Heart left ventricle (tissue), 16 donors: Measurements from ENCODE around the gene SALL1. TPM values are rescaled to one million over a fixed set of nuclear protein-coding genes. Genes with fewer than 3 reads are reported as not detected.

Experiments used
- ATAC-seq, 4 donors: fragments of 200-7000 bp; cut with Tn5 transposase; one replicate each; pipeline ENCODE4 v1.9.1; 2020 to 2022; ENCODE audit warnings: moderate library complexity in 4 of 4, mild to moderate bottlenecking in 3 of 4, moderate number of reproducible peaks in 1 of 4
- DNase-seq, 5 donors: peaks; one replicate each; pipeline ENCODE4 v3.0.0-alpha.2; 2020
- H3K27ac ChIP-seq, 12 donors: fragments of 200-600 bp; sonication (generic) in 4 of 12; one replicate each; pipeline versions ENCODE4 v1.5.0 to v1.8.0; 2016 to 2022; ENCODE audit warnings: mild to moderate bottlenecking in 2 of 12
- H3K27me3 ChIP-seq, 9 donors: fragments of 200-600 bp; sonication (generic) in 2 of 9; one replicate each; pipeline versions ENCODE4 v1.5.1 to v1.8.0; 2016 to 2022; ENCODE audit warnings: mild to moderate bottlenecking in 3 of 9
- H3K36me3 ChIP-seq, 9 donors: fragments of 200-600 bp; sonication (generic) in 2 of 9; one replicate each; pipeline versions ENCODE4 v1.5.0 to v1.8.0; 2018 to 2022; ENCODE audit warnings: mild to moderate bottlenecking in 2 of 9
- H3K4me1 ChIP-seq, 12 donors: fragments of 200-600 bp; sonication (generic) in 4 of 12; one replicate each; pipeline versions ENCODE4 v1.5.0 to v1.8.0; 2016 to 2022; ENCODE audit warnings: mild to moderate bottlenecking in 3 of 12
- H3K4me3 ChIP-seq, 12 donors: fragments of 200-600 bp; sonication (generic) in 4 of 12; one replicate each; pipeline versions ENCODE4 v1.5.0 to v1.8.0; 2017 to 2022; ENCODE audit warnings: mild to moderate bottlenecking in 9 of 12, moderate library complexity in 4 of 12
- H3K9me3 ChIP-seq, 12 donors: fragments of 200-600 bp; sonication (generic) in 4 of 12; one replicate each; pipeline versions ENCODE4 v1.5.0 to v1.8.0; 2016 to 2022; ENCODE audit warnings: mild to moderate bottlenecking in 1 of 12
- CTCF ChIP-seq, 12 donors: fragments of 200-600 bp; sonication (generic) in 4 of 12; IDR thresholded peaks; one replicate each; pipeline versions ENCODE4 v1.5.0 to v1.8.0; 2018 to 2022; ENCODE audit warnings: antibody characterized with exemption in 12 of 12, mild to moderate bottlenecking in 5 of 12
- POLR2A ChIP-seq, 2 donors: fragments of 450-650 bp; IDR thresholded peaks; one replicate each; pipeline ENCODE4 v1.6.1; 2017; ENCODE audit warnings: antibody characterized with exemption in 2 of 2, mild to moderate bottlenecking in 2 of 2, moderate library complexity in 2 of 2
- WGBS, 4 donors: extraction: QIAGEN DNeasy Blood & Tissue Kit in 2 of 4; methylation state at CpG; one replicate each; pipeline versions ENCODE4 v1.1.5 to v1.1.7; 2013 to 2018; 5-methylcytosine and 5-hydroxymethylcytosine counted together
- intact Hi-C, 10 donors: fragments of 100-400 bp; cut with DNase I; formaldehyde crosslinking; loops; one replicate each; pipeline versions ENCODE4 v1.11.1 to v1.14.2; 2022
- polyA plus RNA-seq, 2 donors: library from polyadenylated mRNA; stranded (reverse); fragments of 200-250 nt; gene quantifications; one replicate each; pipeline ENCODE4 v1.2.3, GENCODE V29; 2013
- total RNA-seq, 9 donors: library from RNA; depleted of rRNA in 2 of 9; stranded (reverse); fragments of >200 nt in 2 of 9; fragmentation: NEBNext Ultra II Directional in 3 of 9; extraction: Animal tissue kit (Norgen Biotek cat#: 25700) in 3 of 9; gene quantifications; one replicate each; pipeline versions ENCODE4 v1.1.0 to v1.2.4, GENCODE V29; 2016 to 2023
- donor health status: ischemic (EF 13 %, LVEDD 7.1; RV severe dilation, severe dysfunction).
- donor health status: healthy with polysubstance abuse.
- donor health status: DM: no; HTN: yes; CAD: no.
- donor health status: DM: no; HTN: no; CAD: no.
- donor health status: ischemic (EF 25% LVEDD 6.9; RV normal size, moderate dysfunction).
- donor health status: ischemic (EF 25% LVEDD 5.7; RV mildly dilated, moderate dysfunction).
- donor health status: healthy.
- donor health status: DM: yes; HTN: yes; CAD: no.
- donor health status: ischemic (EF 35%, LVEDD 5.7; RV mildly dilated, moderate dysfunction).
- donor health status: nonischemic (EF 11% LVEDD 7.7; RV severe dilation, severe dysfunction).
- donor health status: DM: yes; HTN: yes; CAD: no.
- donor health status: PGD.
- donor health status: ischemic (EF 29% LVEDD 5.4; RV normal size, mild dysfunction).
- donor health status: nonischemic (EF 23%, LVEDD 6.1; RV moderate dilation, normal function).

Gene SALL1
- total and polyA plus RNA-seq, 11 donors: 0.05 to 0.75 (median 0.08) TPM; not detected in 4

GRCh38 chr16:51137097-51137496 is 14.0 kb downstream of the SALL1 start:
- Histone ChIP-seq H3K27ac (no peak overlapping the region), H3K27me3 (peaks cover 19 to 71% (median 33%) of the 10 kb centered on the region in 9 donors)
- WGBS, 4 donors: 70 to 86% (median 77%) methylated on average over 18 of the region's 18 CpGs

GRCh38 chr16:51134876-51135275 is 16.2 kb downstream of the SALL1 start:
- Histone ChIP-seq H3K36me3 (no peaks in the 10 kb centered on the region), H3K27me3 (peaks cover 16 to 64% (median 30%) of the 10 kb centered on the region in 9 donors), H3K9me3 (no peaks in the 10 kb centered on the region), H3K27ac (no peak overlapping the region), H3K4me3 (peak overlapping the region in 1 of 12 donors; percentile 18), H3K4me1 (peaks cover 0 to 7% (median 0%) of the 10 kb centered on the region in 12 donors)
- intact Hi-C loops: no loop called here
- TF ChIP-seq CTCF (IDR thresholded peaks at IDR 0.05) (no peak), POLR2A (IDR thresholded peaks at IDR 0.05) (no peak)
- no peak for DNase-seq
- ATAC-seq: no peak
- 32 to 62% (median 39%) methylated on average over 13 to 34 of the region's 34 CpGs for WGBS, 4 donors

More at GRCh38 chr16:51137097-51137496, 14.0 kb downstream of the SALL1 start:
- Histone ChIP-seq H3K4me1 (peaks cover 0 to 7% (median 0%) of the 10 kb centered on the region in 12 donors), H3K9me3 (no peaks in the 10 kb centered on the region), H3K4me3 (no peak overlapping the region), H3K36me3 (no peaks in the 10 kb centered on the region)
- ATAC-seq: no peak
- intact Hi-C loops: no loop called here
- no peak for DNase-seq
- TF ChIP-seq CTCF (IDR thresholded peaks at IDR 0.05) (no peak), POLR2A (IDR thresholded peaks at IDR 0.05) (no peak)

GRCh38 chr16:51134269-51134812 is 16.7 kb downstream of the SALL1 start:
- WGBS, 4 donors: 1 to 4% (median 2%) methylated on average over 18 to 44 of the region's 44 CpGs
- peaks cover 0 to 7% (median 0%) of the 10 kb centered on the region in 12 donors for H3K4me1 ChIP-seq
- ATAC-seq (peak in 2 of 4 donors; percentile 54 to 57), DNase-seq (no peak)
- TF ChIP-seq POLR2A (IDR thresholded peaks at IDR 0.05) (no peak), CTCF (IDR thresholded peaks at IDR 0.05) (no peak)
- intact Hi-C loops: no loop called here
- peak overlapping the region in 7 of 12 donors; percentile 7 to 22 (median 18) for H3K4me3 ChIP-seq
- peaks cover 16 to 64% (median 30%) of the 10 kb centered on the region in 9 donors for H3K27me3 ChIP-seq
- no peaks in the 10 kb centered on the region for H3K9me3 ChIP-seq
- H3K36me3 ChIP-seq: no peaks in the 10 kb centered on the region
- no peak overlapping the region for H3K27ac ChIP-seq

GRCh38 chr16:51133688-51134087 is 17.4 kb downstream of the SALL1 start:
- WGBS, 4 donors: 8 to 13% (median 11%) methylated on average over 12 of the region's 12 CpGs
- Histone ChIP-seq H3K36me3 (no peaks in the 10 kb centered on the region), H3K27me3 (peaks cover 16 to 64% (median 30%) of the 10 kb centered on the region in 9 donors), H3K9me3 (no peaks in the 10 kb centered on the region), H3K27ac (no peak overlapping the region), H3K4me3 (peak overlapping the region in 2 of 12 donors; percentile 18 to 20), H3K4me1 (peaks cover 0 to 7% (median 0%) of the 10 kb centered on the region in 12 donors)
- intact Hi-C loops: no loop called here
- no peak for ATAC-seq
- no peak for DNase-seq
- TF ChIP-seq CTCF (IDR thresholded peaks at IDR 0.05) (no peak), POLR2A (IDR thresholded peaks at IDR 0.05) (no peak)
